ENCODE results near the gene ACAP1.
A peak's percentile ranks its signal among the peaks of the same experiment; 100 is the strongest.

The ACAP1 gene

GRCh38 chr17:7311110-7311705 is 25.1 kb upstream of the ACAP1 start:
- no peak for DNase-seq (ENCODE audit: low read depth in 2 of 2)

GRCh38 chr17:7312432-7313087 is 23.8 kb upstream of the ACAP1 start:
- no peak for DNase-seq (ENCODE audit: low read depth in 2 of 2)

- no peak for DNase-seq (ENCODE audit: low read depth in 2 of 2)
These were observed 23.0 kb upstream of the ACAP1 start for GRCh38 chr17:7313088-7313889.

- DNase-seq (ENCODE audit: low read depth in 2 of 2) = no peak
These were observed 22.2 kb upstream of the ACAP1 start for GRCh38 chr17:7313890-7314718.

- DNase-seq (ENCODE audit: low read depth in 2 of 2) = peak; percentile 87 to 90
These were observed 21.4 kb upstream of the ACAP1 start, which contains the start of gene GPS2 for GRCh38 chr17:7314719-7315569. Gene GPS2, minus strand, starts transcription at chr17:7315360. Its CDS starts 308 bp downstream, at chr17:7315052.

- DNase-seq (ENCODE audit: low read depth in 2 of 2) = no peak
These were observed 20.6 kb upstream of the ACAP1 start for GRCh38 chr17:7315570-7316235.

GRCh38 chr17:7317161-7317803 is 19.0 kb upstream of the ACAP1 start:
- DNase-seq (ENCODE audit: low read depth in 2 of 2) = no peak

- DNase-seq (ENCODE audit: low read depth in 2 of 2) = no peak
These were observed 18.0 kb upstream of the ACAP1 start for GRCh38 chr17:7318121-7318860.

- no peak for DNase-seq (ENCODE audit: low read depth in 2 of 2)
These were observed 14.9 kb upstream of the ACAP1 start for GRCh38 chr17:7321466-7321865.

- no peak for DNase-seq (ENCODE audit: low read depth in 2 of 2)
These were observed 13.7 kb upstream of the ACAP1 start for GRCh38 chr17:7322520-7323194.

GRCh38 chr17:7323731-7324437 is 12.4 kb upstream of the ACAP1 start:
- peak in 1 of 2 donors; percentile 46 for DNase-seq (ENCODE audit: low read depth in 2 of 2)

GRCh38 chr17:7324438-7324779 is 11.9 kb upstream of the ACAP1 start:
- DNase-seq (ENCODE audit: low read depth in 2 of 2) = no peak

- DNase-seq (ENCODE audit: low read depth in 2 of 2) = no peak
These were observed 11.2 kb upstream of the ACAP1 start for GRCh38 chr17:7325031-7325528.

- no peak for DNase-seq (ENCODE audit: low read depth in 2 of 2)
These were observed 10.1 kb upstream of the ACAP1 start for GRCh38 chr17:7326186-7326585.

- no peak for DNase-seq (ENCODE audit: low read depth in 2 of 2)
These were observed 9.3 kb upstream of the ACAP1 start for GRCh38 chr17:7327056-7327455.

GRCh38 chr17:7327501-7327900 is 8.8 kb upstream of the ACAP1 start:
- DNase-seq (ENCODE audit: low read depth in 2 of 2) = no peak

GRCh38 chr17:7328009-7328408 is 8.3 kb upstream of the ACAP1 start:
- DNase-seq (ENCODE audit: low read depth in 2 of 2) = no peak

GRCh38 chr17:7328840-7329373 is 7.4 kb upstream of the ACAP1 start, which contains the start of gene NEURL4:
Gene NEURL4, minus strand, starts transcription at chr17:7329335. Its CDS starts 23 bp downstream, at chr17:7329312.
- no peak for DNase-seq (ENCODE audit: low read depth in 2 of 2)

Measured in stimulated activated CD4-positive, alpha-beta T cell treated with anti-CD3 and anti-CD28 coated beads, Interleukin-15, amount 100 ng/mL, for 48 hours (primary cell).